Suppressor macrophage treated with lipopolysaccharide for 1 hour (primary cell): ENCODE data around the gene SMYD3.
A peak's percentile ranks its signal among the peaks of the same experiment; 100 is the strongest.
"Not testable (repeated sequence)": the region's sequence is repeated elsewhere in the genome, so short reads cannot be mapped to it uniquely, and the experiment has no call there.

Source experiments
- DNase-seq, 3 donors: peaks; one replicate each; pipeline ENCODE4 v3.0.0-alpha.2; 2020 to 2022

Gene SMYD3

DNA sequence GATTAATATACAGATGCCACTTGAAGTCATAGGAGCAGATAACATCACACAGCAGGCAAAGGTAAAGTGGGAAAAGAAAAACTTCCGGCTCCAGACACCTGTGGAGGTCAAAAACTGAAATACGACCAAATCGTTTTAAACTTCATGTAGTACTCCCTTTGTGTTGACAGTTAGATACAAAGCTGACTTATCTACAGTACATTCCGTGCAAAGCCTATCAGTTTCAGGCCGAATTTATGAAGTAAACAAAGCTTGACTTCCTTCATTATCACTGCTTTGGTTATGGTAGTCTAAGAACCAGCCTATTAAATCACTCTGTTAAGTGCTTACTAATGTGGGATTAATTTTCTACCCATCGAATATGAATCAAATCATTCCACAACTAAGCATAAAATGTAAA lies 156.3 kb downstream of the SMYD3 start:
- no peak for DNase-seq

DNA sequence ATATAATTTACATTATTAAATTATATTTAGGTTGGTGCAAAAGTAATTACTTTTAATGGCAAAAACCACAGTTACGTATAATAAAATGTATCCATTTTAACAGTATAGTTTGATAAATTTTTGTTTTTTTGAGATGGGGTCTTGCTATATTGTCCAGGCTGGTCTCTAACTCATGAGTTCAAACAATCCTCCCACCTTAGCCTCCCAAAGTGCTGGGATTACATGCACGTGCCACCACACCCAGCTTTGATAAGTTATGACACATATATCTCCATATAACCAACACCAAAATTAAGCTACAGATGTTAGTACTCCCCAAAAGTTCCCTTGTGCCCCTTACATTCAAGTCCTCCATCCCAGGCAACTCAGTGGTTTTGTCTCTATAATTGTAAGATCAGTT lies 163.1 kb downstream of the SMYD3 start:
- no peak for DNase-seq

DNA sequence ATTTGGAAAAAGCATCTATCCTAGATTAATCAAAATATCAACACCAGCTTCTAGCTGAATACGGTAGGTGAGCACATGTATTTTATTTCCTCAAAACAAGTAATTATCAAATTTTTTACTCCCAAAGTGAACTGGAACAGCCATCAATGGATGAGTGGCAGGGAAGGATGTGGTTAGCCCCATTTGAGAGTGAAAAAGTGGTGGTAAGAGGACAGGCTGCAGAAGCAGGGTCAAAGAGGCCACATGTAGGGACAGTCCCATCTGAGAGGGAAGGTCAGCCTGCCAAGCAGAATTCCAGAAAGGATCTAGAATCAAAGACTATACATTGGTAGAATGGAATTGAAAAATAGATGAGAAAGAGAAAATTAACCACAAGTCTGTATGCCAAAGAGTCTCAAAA lies 163.8 kb downstream of the SMYD3 start:
- DNase-seq, result no peak

DNA sequence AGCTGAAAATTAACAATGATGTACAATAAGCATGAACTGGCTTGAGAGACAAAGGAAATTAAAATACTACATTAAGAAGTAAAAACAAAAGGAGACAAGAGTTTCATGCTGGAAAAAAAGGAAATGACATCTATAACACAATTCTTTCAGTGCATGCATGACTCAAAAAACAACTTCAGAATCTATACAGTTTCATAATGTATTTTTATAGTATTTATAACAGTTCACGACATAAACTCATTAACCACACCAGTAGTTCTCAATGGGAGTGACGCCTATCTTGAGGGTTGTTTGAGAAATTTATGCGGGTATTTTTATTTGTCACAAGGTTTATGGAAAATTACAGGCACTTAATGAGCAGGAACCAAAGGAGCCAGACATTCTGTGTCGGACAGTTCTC lies 168.5 kb downstream of the SMYD3 start:
- DNase-seq, result peak in 1 of 3 donors; percentile 6

DNA sequence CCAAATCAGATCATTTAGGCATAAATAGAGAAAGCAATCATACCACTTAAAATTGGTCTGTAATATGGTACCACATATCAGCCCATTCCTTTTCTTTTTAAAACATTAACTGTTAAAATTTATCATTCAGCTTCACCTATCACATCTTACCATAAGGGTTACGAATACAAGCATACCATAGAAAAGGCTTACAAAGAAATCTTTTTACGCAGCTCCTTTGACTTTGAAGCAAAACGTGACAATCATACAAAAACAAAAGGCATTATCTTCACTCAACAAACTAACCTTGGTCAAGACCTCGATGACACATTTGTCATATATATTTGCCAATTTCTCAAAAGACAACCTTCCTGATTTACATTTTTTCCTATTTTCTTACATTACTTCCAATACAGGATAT lies 169.0 kb downstream of the SMYD3 start:
- DNase-seq, result no peak

DNA sequence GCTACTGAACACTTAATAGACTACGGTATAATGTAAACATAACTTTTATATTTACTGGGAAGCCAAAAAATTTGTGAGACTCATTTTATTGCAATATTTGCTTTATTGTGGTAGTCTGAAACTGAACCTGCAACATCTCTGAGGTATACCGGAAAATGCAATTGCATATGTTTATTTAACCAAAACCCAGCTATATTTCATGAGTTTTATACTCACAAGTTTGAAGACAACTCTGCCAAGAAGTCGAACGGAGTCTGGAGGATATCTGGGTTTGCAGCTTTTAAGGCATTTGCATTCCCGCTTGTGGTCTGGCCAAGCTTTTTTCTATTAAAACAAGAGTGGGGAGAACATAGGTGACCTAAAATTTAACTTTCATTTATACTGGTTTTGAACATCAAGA lies 171.9 kb downstream of the SMYD3 start:
- no peak for DNase-seq

DNA sequence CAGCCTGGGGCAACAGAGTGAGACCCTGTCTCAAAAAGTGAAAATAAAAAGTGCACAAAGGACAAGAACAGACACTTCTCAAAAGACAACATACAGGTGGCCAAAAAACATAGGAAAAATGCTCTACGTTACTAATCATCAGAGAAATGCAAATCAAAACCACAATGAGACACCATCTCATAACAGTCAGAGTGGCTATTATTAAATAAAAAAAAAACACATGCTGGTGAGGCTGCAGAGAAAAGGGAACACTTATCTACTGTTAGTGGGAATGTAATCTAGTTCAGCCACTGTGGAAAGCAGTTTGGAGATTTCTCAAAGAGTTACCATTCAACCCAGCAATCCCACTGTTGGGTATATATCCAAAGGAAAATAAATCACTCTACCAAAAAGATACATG lies 173.2 kb downstream of the SMYD3 start:
- no peak for DNase-seq

DNA sequence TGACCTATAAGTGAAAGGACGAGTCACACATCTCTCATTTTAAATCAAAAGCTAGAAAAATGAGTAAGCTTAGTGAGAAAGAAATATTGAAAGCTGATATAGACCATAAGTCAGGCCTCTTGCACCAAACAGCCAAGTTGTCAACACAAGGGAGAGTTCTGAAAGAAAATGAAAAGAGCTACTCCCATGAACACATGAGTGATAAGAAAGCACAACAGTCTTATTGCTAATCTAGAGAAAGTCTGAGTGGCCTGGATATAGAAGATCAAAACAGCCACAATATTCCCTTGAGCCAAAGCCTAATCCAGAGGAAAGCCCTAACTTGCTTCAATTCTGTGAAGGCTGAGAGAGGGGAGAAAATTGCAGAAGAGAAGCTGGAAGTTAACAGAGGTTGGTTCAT lies 175.0 kb downstream of the SMYD3 start:
- no peak for DNase-seq

DNA sequence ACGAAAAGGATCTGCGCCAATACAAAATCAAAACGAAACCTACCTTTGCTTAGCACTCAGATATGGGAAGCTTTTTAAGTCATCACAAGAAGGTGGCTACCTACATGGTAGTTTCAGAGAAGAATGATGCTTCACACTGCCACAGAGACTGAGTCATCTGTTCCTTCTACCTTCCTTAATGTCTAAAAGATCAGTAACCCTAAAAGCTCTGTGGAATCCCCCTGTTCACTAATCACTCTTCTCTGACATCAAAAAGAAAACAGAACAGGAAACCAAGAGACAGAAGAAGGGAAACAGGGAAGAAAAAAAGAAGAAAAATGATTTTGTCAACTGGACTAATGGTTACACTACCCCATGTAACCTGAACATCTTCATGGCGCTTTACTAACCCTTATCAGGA lies 177.2 kb downstream of the SMYD3 start:
- DNase-seq, result no peak

DNA sequence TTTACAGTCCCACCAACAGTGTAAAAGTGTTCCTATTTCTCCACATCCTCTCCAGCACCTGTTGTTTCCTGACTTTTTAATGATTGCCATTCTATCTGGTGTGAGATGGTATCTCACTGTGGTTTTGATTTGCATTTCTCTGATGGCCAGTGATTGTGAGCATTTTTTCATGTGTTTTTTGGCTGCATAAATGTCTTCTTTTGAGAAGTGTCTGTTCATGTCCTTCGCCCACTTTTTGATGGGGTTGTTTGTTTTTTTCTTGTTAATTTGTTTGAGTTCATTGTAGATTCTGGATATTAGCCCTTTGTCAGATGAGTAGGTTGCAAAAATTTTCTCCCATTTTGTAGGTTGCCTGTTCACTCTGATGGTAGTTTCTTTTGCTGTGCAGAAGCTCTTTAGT lies 177.8 kb downstream of the SMYD3 start:
- DNase-seq, result not testable (repeated sequence)

DNA sequence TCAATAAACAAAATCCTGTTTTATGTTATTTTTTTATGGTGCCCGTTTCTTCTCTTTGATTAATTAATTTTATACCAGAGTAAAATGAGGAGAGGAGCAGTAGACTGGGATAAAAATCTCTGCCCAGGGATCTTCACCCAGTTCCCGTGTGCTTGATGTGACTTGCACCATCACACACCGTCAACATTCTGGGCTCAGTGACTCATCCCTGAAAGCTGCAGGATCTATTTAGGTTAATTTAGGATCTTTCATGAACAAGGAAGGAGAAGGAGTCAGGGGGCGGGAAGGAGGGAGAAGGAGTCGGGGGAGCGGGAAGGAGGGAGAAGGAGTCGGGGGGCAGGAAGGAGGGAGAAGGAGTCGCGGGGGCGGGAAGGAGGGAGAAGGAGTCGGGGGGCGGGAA lies 182.4 kb downstream of the SMYD3 start:
- no peak for DNase-seq

DNA sequence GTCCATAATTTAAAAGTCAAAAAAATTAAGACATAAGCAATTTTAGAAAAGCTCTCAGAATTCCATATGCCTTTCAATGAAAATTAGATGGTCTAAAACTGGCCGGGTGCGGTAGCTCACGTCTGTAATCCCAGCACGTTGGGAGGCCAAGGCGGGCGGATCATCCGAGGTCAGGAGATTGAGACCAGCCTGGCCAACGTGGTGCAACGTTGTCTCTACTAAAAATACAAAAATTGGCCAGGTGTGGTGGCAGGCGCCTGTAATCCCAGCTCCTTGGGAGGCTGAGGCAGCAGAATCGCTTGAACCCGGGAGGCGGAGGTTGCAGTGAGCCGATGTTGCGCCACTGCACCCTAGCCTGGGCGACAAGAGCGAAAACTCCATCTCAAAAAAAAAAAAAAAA lies 183.0 kb downstream of the SMYD3 start:
- not testable (repeated sequence) for DNase-seq

DNA sequence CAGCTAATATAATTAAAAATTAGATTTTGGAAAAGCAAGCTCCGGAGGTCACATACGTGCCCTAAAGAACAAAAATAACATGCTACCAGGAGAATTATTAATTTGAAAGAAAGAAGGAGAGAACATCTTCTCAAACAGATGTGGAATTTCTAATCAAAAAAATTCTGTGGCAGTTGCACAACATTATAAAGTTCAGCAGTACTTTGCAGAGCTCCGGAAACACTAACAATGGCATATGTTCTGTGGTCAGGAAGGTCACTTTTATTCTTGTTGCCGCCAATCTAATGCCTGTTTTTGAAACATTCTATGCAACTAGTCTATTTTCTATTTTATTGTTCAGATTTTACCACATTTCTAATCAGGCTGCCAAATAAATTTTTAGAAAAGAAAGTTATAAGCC lies 186.8 kb downstream of the SMYD3 start:
- DNase-seq, result no peak

DNA sequence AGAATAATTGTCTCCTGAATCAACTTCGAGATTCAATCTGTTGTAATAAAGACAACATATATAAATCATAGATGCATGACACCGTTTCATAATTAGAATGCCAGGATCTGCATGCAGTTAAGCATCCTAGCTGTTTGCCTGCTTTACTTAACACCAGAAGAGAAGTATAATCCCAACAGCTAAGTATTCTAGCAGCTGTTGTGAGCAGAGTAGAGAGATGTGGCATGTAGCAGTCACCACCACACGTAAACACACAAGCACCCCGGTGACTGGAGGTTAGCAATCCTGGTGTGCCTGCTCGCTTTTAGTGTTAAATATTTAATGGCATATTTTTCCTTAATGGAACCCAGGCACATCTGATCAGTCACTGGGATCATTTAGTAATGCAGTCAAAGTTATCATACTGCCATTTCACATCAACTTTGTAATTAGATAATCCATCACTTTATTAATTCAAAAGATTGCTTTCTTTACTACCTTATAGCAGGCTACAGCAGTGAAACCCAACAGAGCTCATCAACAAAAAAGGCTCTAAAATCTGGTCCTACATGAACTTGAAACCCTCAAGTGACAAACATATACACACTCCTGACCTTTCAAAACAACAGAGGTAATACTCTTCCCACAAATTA lies 187.9 kb downstream of the SMYD3 start:
- no peak for DNase-seq

DNA sequence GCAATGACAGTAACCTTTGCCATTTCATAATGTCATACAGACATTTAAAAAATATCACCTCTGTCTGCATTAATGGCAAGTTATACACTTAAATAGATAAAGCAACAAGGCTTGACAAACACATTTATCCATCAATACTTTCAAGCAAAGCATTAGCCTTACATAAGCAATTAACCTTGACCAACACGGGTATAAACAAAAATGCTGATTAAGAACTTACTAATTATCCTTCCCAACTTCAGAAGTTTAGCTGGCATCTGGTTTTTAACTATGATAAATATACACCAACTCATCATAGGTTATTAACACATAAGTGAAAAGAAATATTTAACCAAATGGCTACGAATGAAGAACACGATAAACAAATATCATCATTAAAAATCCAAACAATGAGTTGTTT lies 188.5 kb downstream of the SMYD3 start:
- no peak for DNase-seq

DNA sequence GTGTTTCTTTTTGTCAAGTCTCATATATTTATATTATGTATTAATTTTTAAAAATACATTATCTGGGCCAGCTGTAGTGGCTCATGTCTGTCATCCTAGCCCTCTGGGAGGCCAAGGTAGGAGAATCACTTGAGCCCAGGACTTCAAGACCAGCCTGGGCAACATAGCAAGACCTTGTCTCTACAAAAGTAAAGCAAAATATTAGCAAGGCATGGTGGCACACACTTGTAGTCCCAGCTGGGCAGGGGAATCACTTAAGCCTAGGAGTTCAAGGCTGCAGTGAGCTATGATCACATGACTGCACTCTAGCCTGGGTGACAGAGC lies 189.1 kb downstream of the SMYD3 start:
- DNase-seq, result no peak

DNA sequence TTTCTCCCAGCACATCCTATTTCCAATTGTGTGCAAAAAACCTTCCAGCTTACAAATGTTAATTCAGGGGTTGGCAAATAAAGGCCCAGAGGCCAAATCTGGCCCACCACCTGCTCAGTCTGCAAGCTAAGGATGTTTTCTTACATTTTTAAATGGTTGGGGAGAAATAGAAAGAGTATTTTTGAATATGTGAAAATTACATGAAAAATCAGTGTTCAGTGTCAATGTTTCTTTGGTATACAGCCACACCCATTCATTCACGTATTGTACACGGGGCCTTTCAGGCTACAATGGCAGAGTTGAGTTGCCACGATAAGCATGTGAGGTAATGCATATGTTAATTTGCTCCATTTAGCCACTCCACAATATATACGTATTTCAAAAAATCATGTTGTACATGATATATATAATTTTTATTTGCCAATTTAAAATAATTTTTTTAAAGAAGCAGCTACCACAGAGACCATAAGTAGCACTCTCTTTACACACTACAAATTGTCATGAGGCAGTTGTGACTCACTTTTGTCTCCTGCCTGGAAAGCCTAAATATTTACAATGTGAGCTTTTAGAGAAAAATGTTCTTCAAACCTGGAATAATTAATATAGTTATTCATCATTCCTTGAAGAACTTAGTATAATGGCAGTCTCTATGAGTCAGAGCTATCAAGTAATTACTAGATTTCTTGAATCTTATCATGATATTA lies 189.6 kb downstream of the SMYD3 start:
- DNase-seq, result no peak

DNA sequence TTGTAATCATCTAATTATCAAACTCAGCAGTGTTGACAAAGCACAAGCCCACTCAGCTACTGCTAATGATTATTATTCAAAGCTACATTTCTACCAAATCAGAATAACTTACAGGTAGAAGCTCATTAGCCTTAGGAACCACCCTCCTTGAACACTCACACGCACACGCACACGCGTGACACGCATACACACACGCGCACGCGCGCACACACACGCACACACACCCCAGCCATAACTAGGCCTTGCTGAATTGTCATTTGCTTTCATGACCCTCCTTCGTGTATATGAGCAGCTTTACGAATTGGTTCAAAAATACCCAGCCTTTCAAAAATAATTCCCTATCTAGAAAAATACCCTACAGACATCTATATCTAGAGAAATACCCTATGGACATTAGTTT lies 195.6 kb downstream of the SMYD3 start:
- no peak for DNase-seq

DNA sequence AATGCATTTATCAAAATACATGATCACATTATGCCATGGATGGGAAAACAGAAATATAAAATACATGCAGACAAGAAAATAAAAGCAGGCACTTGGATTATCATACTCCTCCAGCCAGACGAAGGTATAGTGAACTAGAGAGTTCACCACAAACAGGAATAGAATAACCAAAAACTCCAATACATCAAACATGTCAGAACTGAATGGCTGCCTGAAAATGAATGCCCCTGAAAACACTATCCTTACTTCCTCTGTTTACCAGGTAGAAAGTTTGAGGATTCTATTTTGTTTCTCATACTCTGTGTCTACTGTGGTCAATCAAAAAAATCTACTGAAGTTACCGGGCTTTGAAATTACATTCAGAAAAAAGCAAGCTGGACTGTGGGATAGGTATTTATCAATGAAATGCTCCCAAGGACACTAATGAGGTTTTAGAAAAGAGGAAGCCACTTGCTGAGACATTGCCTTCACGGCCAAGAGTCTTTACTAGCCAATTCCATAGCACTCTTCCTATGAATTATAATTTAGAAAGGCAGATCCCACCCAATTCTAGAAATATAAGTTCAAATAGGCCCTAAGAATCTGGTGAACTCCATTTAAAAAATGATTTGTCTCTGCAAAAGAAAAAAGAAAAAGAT lies 197.7 kb downstream of the SMYD3 start:
- DNase-seq, result no peak

DNA sequence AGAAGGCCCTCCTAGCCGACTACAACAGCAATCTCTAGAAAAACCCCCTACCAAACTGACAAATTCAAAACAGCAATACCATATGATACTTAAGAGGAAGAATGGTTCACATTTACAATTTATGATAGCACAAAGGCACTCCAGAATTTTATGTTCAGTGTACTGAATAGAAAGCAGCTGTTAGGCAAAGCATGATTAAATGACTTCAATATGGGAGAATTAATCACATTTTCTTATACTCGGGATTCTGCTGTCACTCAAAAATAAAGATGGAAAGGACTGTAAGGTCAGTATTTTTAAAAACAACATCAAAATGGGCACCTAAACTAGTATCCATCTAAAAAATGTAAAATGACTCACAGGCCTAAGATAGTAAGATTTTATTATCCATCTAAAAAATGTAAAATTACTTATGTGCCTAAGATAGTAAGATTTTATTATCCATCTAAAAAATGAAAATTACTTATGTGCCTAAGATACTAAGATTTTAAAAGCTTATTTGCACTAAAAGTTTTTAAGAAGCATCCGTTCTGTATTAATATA lies 198.5 kb downstream of the SMYD3 start:
- DNase-seq, result no peak

DNA sequence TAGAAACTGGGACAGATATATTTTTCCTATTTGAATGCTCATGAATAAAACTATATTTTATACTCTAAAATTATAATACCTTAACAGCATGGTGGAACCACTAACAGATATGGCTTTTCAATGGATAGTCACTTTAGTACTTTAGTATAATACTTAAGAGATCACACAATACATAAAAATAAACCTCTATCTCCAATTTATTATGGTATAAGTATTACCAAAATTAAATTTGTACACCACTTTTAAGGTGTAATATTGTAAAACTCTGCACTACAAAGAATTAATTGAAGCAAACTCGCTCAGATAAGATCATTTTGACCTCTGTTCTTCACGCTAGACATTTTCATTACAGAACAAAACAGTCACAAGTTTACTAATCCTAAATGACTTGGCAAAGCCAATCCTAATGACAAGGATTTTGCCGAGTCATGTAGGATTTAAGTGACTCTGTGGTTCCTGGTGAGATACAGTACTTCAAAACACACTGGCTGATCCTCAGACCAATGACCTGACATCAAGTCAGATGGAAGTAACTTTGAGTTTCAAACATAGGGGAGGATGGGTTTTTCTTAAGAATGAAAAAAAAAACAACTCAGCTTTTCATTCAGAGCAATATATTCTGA lies 200.6 kb downstream of the SMYD3 start:
- peak in 1 of 3 donors; percentile 10 for DNase-seq

DNA sequence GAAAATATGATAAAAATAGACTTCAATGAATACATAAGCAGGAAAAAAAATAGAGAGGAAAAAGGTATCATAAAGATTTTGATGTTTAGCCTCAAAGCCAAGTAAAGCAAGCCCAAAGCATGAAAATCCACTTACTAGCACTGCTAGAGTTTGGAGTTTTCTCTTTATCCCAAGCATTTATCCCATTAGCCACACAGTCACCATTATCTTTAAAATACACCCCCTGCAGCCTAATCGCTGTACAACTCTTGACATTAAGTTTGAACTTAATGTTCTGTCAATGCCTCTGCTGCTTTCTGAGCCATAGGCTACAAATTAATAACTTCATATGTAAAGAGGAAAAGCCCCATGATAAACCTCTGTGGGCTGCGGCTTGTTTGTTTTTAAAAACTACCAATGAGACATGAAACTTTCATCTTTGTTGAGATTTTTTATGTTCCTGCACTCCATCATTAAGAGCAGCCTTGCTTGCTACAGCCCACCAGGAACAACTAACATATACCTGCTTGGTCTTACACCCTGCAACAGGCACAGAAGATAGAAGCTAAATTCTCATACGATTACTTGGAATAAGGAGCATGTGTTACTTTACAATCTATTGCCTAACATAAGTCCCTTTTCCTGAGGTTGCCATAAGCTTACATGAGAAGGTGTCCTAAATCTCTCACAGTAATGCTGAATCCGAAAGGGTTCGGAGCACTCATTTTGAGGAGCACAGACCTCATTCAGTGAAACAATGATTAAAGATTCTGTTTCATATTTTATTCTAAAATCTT lies 202.4 kb downstream of the SMYD3 start:
- DNase-seq, result no peak

DNA sequence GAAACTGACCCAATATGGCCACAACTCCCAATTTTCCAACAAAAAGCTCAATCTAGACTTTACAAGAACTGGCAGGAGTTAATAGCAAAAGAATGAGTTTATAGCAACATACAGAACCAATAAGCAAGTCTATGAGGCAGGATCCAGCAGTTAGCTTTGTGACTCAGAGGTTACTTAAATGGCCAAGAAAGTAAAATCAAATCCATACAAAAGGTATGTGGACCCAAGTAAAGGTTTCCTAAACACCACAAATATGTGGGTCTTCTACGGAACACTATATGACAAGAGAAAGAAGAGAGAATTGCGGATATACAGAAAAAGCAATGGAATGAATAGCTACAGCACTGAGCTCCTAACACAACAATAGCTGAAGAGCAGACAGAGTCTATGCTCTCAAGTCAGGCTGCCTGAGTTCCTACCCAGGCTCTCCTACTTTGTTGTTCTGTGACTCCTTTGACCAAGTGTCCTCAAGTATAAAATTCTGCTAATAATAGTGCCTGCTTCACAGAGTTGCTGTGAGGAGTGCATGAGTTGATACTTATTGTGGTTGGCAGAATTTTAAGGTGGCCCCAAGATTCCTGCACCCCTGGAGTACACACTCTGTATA lies 204.3 kb downstream of the SMYD3 start:
- no peak for DNase-seq
